AG09309 (cell line): ENCODE data around the gene SCP2.
A peak's percentile ranks its signal among the peaks of the same experiment; 100 is the strongest.

Experiments used
- DNase-seq: peaks from one replicate; pipeline ENCODE4 v3.0.0-alpha.2; 2010; ENCODE audit warnings: low read depth
- H3K4me3 ChIP-seq: 2 replicates; pipeline ENCODE4 v1.5.1; 2011; ENCODE audit warnings: mild to moderate bottlenecking, low read depth, low read length, moderate library complexity; ENCODE audit not compliant: control insufficient read depth
- CTCF ChIP-seq: IDR thresholded peaks from 2 replicates; pipeline ENCODE4 v1.5.1; 2011; ENCODE audit warnings: mild to moderate bottlenecking, low read depth, low read length, inconsistent platforms; ENCODE audit not compliant: insufficient read depth, control insufficient read depth; ENCODE audit errors: missing control alignments

SCP2 gene

GRCh38 chr1:53057127-53057526 lies 130.1 kb downstream of the SCP2 start:
- H3K4me3 ChIP-seq = no peak overlapping the region
- TF ChIP-seq CTCF = no peak
- peak; percentile 33 for DNase-seq

GRCh38 chr1:53060579-53060978 lies 133.5 kb downstream of the SCP2 start:
- DNase-seq = peak; percentile 62
- no peak for TF ChIP-seq CTCF
- no peak overlapping the region for H3K4me3 ChIP-seq

- peak overlapping the region; percentile 68 for H3K4me3 ChIP-seq
- no peak for TF ChIP-seq CTCF
- no peak for DNase-seq
These were observed 134.2 kb downstream of the SCP2 start for GRCh38 chr1:53061123-53061858.

- TF ChIP-seq CTCF = no peak
- no peak for DNase-seq
- H3K4me3 ChIP-seq = peak within 1 kb of the TSS; percentile 68
These were observed 135.0 kb downstream of the SCP2 start, which contains the start of gene PODN for GRCh38 chr1:53061859-53062707. TSS of gene PODN (plus strand) at chr1:53062213. CDS start at chr1:53069856, 7,643 bp downstream.

- peak overlapping the region; percentile 68 for H3K4me3 ChIP-seq
- DNase-seq = no peak
- peak; percentile 17 for TF ChIP-seq CTCF
These were observed 135.9 kb downstream of the SCP2 start for GRCh38 chr1:53062708-53063591.

GRCh38 chr1:53063744-53064515 lies 136.9 kb downstream of the SCP2 start:
- H3K4me3 ChIP-seq = no peak overlapping the region
- TF ChIP-seq CTCF = no peak
- no peak for DNase-seq
